Right lobe of liver (tissue), 6 donors: Measurements from ENCODE around the gene CRACDL. TPM values are rescaled to one million over a fixed set of nuclear protein-coding genes. Genes with fewer than 3 reads are reported as not detected.

ENCODE experiments used
- ATAC-seq, 4 donors: fragments of 200-7000 bp; cut with Tn5 transposase; one replicate each; pipeline ENCODE4 v1.9.1; 2020; ENCODE audit warnings: mild to moderate bottlenecking in 4 of 4, moderate library complexity in 4 of 4
- DNase-seq, 3 donors: peaks; one replicate each; pipeline ENCODE4 v3.0.0-alpha.2; 2020
- H3K27ac ChIP-seq, 3 donors: fragments of 200-600 bp; one replicate each; pipeline ENCODE4 v1.8.0; 2022
- H3K27me3 ChIP-seq, 2 donors: fragments of 200-600 bp; one replicate each; pipeline ENCODE4 v1.8.0; 2022
- H3K36me3 ChIP-seq, 4 donors: fragments of 200-600 bp; sonication (generic) in 1 of 4; one replicate each; pipeline versions ENCODE4 v1.5.1 to v1.8.0; 2017 to 2022; ENCODE audit warnings: control low read depth in 1 of 4
- H3K4me1 ChIP-seq, 4 donors: fragments of 200-600 bp; sonication (generic) in 1 of 4; one replicate each; pipeline versions ENCODE4 v1.5.1 to v1.8.0; 2017 to 2022; ENCODE audit warnings: control low read depth in 1 of 4
- H3K4me3 ChIP-seq, 3 donors: fragments of 200-600 bp; one replicate each; pipeline ENCODE4 v1.8.0; 2022
- H3K9me3 ChIP-seq, 4 donors: fragments of 200-600 bp; sonication (generic) in 1 of 4; one replicate each; pipeline versions ENCODE4 v1.5.1 to v1.8.0; 2017 to 2022; ENCODE audit warnings: control low read depth in 1 of 4
- CTCF ChIP-seq, 4 donors: fragments of 200-600 bp in 3 of 4; fragments of 450-650 bp in 1 of 4; IDR thresholded peaks; one replicate each; pipeline versions ENCODE4 v1.5.1 to v1.8.0; 2016 to 2022; ENCODE audit warnings: antibody characterized with exemption in 4 of 4, mild to moderate bottlenecking in 2 of 4
- POLR2A ChIP-seq: fragments of 450-650 bp; IDR thresholded peaks from one replicate; pipeline ENCODE4 v1.6.1; 2017; ENCODE audit warnings: antibody characterized with exemption, mild to moderate bottlenecking
- WGBS: methylation state at CpG from one replicate; pipeline ENCODE4 v1.1.6; 2018; ENCODE audit warnings: low coverage, low lambda C conversion rate; ENCODE audit not compliant: insufficient coverage; ENCODE audit errors: missing lambda C conversion rate; 5-methylcytosine and 5-hydroxymethylcytosine counted together
- intact Hi-C, 2 donors: fragments of 100-400 bp; cut with DNase I; formaldehyde crosslinking; loops; one replicate each; pipeline versions ENCODE4 v1.11.2 to v1.14.1; 2022
- total RNA-seq, 6 experiments: library from RNA; depleted of rRNA in 2 of 6; stranded (reverse); fragments of >200 nt in 2 of 6; fragmentation: NEBNext Ultra II Directional in 3 of 6; extraction: Animal tissue kit (Norgen Biotek cat#: 25700) in 3 of 6; gene quantifications; one replicate each; pipeline versions ENCODE4 v1.1.0 to v1.2.4, GENCODE V29; 2016 to 2023
- donor health status: DM: no; HTN: yes; CAD: no.
- donor health status: DM: no; HTN: no; CAD: no.
- donor health status: DM: no; HTN: no; CAD: no.
- donor health status: DM: no; HTN: yes; CAD: no.
- donor health status: DM: no; HTN: yes; CAD: no.

Gene CRACDL
- total RNA-seq, 6 experiments from 2014 or later = 0.12 to 0.56 (median 0.32) TPM

GRCh38 chr2:98896944-98897343 lies 39.1 kb downstream of the CRACDL start:
- Histone ChIP-seq H3K36me3 (no peaks in the 10 kb centered on the region), H3K4me3 (no peak overlapping the region), H3K27ac (no peak overlapping the region), H3K27me3 (no peaks in the 10 kb centered on the region), H3K4me1 (no peaks in the 10 kb centered on the region), H3K9me3 (no peaks in the 10 kb centered on the region)
- ATAC-seq (no peak), DNase-seq (no peak)
- WGBS = 82% methylated on average over 9 of the region's 9 CpGs
- TF ChIP-seq CTCF (IDR thresholded peaks at IDR 0.05) (no peak), POLR2A (no peak)
- intact Hi-C loops = no loop called here

GRCh38 chr2:98896416-98896815 lies 39.6 kb downstream of the CRACDL start:
- no peak for ATAC-seq
- H3K9me3 ChIP-seq = no peaks in the 10 kb centered on the region
- H3K27me3 ChIP-seq = no peaks in the 10 kb centered on the region
- no peak for TF ChIP-seq CTCF (IDR thresholded peaks at IDR 0.05)
- TF ChIP-seq POLR2A = no peak
- no peaks in the 10 kb centered on the region for H3K36me3 ChIP-seq
- no peak overlapping the region for H3K27ac ChIP-seq
- H3K4me1 ChIP-seq = no peaks in the 10 kb centered on the region
- intact Hi-C loops = no loop called here
- H3K4me3 ChIP-seq = no peak overlapping the region
- 27% methylated on average over 2 of the region's 2 CpGs for WGBS
- no peak for DNase-seq

- no peaks in the 10 kb centered on the region for H3K4me1 ChIP-seq
- 68% methylated on average over 7 of the region's 9 CpGs for WGBS
- no peaks in the 10 kb centered on the region for H3K36me3 ChIP-seq
- intact Hi-C loops = no loop called here
- TF ChIP-seq CTCF (IDR thresholded peaks at IDR 0.05) (no peak), POLR2A (no peak)
- H3K9me3 ChIP-seq = no peaks in the 10 kb centered on the region
- no peaks in the 10 kb centered on the region for H3K27me3 ChIP-seq
- H3K4me3 ChIP-seq = no peak overlapping the region
- DNase-seq (no peak), ATAC-seq (no peak)
- H3K27ac ChIP-seq = no peak overlapping the region
These were observed 40.1 kb downstream of the CRACDL start for GRCh38 chr2:98895901-98896300.

GRCh38 chr2:98895221-98895620 lies 40.8 kb downstream of the CRACDL start:
- H3K27me3 ChIP-seq = no peaks in the 10 kb centered on the region
- intact Hi-C loops = no loop called here
- WGBS = 83% methylated on average over 7 of the region's 7 CpGs

More at GRCh38 chr2:98895221-98895620, 40.8 kb downstream of the CRACDL start:
- H3K4me1 ChIP-seq = no peaks in the 10 kb centered on the region
- H3K36me3 ChIP-seq = no peaks in the 10 kb centered on the region
- ATAC-seq = no peak
- no peak overlapping the region for H3K27ac ChIP-seq
- no peak for TF ChIP-seq POLR2A
- TF ChIP-seq CTCF (IDR thresholded peaks at IDR 0.05) = no peak
- no peak for DNase-seq
- no peaks in the 10 kb centered on the region for H3K9me3 ChIP-seq
- H3K4me3 ChIP-seq = no peak overlapping the region
